DMS79 (cell line): ENCODE measurements around the gene LRP5.
"Not testable (repeated sequence)": the region's sequence is repeated elsewhere in the genome, so short reads cannot be mapped to it uniquely, and the experiment has no call there.

ENCODE experiments used
- DNase-seq: peaks from one replicate; lab custom pipeline; 2025; lab: John Stamatoyannopoulos, UW

Gene LRP5

DNA sequence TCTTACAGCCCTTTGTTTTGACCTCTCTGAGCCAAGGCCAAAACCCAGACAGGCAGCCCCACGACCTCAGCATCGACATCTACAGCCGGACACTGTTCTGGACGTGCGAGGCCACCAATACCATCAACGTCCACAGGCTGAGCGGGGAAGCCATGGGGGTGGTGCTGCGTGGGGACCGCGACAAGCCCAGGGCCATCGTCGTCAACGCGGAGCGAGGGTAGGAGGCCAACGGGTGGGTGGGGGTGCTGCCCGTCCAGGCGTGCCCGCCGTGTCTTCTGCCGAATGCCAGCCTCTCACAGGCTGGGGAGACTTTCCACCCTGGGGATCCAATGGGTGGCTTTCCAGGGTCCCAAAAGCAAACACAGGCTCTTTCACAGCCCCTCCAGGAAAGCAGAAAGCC is 111.1 kb downstream of the LRP5 start:
- no peak for DNase-seq

DNA sequence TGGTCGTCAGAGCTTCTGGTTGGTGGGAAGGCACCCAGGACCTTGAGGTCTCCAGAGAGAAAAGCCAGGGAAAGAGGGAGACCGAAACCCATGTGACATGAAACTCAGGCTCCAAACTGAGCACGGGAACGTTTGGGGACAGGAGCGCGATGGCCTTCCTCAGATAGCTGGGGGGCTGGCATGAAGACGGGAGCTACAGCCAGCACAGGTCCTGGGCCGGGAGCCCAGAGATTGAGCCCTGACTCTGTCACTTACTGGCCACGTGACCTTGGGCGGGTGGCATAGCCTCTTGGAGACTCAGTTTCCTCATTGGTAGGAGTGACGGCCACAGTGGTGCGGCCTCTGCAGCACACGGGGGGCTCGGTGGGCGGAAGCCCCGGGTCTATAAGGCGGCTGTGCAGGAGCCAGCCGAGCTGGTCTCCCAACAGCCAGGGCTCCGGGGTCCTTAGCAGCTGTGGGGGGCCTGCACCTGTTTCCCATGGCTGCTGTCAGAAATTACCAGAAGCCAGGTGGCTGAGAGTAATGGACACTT is 111.8 kb downstream of the LRP5 start:
- no peak for DNase-seq

DNA sequence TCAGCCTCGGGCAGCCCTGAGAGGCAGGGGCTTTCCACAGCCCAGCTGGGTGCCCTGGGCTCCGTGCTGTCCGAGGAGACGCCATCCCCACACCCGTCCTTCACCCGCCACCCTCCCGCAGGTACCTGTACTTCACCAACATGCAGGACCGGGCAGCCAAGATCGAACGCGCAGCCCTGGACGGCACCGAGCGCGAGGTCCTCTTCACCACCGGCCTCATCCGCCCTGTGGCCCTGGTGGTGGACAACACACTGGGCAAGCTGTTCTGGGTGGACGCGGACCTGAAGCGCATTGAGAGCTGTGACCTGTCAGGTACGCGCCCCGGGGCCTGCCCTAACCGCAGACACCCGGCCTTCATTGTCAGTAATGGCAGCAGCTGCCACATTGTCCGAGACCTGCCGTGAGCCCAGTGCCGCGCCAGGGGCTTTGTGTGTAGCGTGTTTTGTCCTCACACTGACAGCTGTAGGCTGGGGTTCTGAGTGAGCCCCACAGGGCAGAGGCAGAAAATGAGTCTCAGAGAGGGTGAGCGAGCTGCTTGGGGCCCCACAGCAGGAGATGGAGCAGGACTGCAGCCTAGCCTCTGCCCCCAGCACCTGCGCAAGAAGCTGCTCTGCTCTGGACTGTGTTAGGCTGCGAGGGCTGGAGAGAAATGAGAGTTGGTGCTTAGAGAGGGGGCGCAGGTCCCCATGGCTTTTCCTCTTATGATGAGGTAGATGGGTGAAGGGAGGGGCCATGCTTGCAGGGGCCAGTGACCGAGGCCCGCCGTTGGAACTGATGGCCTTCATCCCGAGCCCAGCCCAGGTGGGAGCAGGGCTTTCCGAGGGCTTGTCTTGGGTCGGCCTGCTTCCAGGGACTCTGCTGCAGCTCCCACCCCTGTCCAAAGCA is 112.8 kb downstream of the LRP5 start:
- no peak for DNase-seq

DNA sequence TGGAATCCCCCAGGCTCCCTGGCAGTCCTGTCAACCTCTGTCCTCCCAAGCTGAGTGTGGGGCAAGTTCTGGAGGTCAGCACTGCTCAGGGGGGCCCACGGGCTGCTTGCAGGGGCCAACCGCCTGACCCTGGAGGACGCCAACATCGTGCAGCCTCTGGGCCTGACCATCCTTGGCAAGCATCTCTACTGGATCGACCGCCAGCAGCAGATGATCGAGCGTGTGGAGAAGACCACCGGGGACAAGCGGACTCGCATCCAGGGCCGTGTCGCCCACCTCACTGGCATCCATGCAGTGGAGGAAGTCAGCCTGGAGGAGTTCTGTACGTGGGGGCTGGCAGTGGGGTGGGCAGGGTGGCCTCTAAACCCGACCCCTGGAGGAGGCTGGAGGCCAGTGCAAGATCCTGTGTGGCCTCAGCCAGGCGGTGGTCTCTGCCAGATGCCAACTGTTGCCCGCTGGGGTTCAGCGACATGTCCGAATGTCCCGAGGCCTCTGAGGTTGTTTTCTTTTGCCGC is 113.5 kb downstream of the LRP5 start:
- no peak for DNase-seq

DNA sequence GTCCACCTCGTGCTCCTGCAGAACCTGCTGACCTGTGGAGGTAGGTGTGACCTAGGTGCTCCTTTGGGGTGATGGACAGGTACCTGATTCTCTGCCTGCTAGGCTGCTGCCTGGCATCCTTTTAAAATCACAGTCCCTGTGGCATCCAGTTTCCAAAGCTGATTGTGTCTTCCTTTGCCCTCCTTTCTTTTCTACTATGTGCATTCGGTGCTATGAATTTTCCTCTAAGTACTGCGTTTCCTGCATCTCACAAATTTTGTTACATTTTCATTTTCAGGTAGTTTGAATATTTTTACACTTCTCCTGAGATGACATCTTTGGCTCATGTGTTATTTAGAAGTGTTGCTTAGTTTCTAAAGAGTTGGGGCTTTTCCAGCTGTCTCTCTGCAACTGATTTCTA is 117.3 kb downstream of the LRP5 start:
- no peak for DNase-seq

DNA sequence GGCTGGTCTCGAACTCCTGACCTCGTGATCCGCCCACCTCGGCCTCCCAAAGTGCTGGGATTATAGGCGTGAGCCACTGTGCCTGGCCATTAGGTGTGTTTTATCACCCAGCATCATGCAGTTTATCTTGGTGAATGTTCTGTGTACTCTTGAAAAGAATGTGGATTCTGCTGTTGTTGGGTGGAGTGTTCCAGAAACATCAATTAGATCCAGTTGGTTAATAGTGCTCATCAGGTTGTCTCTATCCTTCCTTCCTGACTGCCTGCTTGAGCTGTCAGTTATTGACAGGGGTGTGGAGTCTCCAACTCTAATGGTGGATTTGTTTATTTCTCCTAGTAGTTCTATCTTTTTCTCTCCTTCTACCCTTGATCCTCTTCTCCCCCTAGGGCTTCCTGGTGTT is 118.0 kb downstream of the LRP5 start:
- DNase-seq = no peak

DNA sequence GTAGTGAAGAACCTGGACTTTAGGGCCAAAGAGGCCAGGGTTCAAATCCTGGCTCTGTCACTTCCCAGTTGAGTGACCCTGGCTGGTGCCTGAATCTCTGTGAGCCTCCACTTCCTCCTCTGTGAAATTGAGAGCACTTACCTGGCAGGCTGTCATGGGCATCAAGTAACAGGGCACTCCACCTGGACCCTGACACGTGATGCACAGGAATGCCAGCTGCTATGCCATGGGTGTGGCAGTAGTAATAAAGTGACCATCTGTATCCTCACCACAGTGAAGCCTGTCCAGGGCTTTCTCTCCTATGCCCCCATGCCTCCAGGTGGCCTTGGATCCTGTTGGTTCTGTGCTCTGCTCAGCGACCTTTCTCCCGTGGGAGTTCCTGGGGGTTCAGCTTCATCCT is 118.4 kb downstream of the LRP5 start:
- DNase-seq = no peak

DNA sequence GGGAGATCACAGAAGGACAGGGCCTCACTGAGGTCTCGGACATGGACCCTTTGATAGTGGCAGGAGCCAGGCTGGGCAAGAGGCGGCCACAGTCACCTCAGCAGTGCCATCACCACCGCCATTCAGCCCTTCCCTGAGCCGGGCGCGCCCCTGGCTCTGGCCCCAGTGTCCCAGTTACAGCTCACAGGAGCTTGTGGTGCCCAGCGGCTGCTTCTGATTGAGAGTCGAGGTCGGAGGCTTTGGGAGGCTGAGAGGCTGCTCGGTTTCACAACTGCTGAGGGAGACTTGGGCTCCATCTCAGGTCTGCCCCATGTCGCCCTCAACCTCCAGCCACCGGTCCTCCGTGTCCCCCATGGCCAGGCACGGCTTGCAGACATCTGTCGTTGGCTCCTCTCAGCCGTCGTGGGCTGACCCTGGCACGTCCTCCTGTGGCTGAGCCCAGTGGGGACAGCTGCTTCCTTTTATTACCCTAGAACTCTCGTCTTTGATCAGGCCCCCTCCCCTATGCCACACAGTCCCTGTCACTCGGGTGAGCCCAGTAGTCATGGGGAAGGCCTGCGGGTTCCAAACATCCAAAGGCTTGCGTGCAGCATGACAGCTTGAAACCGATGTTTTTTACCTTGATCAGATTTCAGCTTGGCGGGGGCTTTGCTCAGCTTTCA is 119.7 kb downstream of the LRP5 start:
- DNase-seq = no peak

DNA sequence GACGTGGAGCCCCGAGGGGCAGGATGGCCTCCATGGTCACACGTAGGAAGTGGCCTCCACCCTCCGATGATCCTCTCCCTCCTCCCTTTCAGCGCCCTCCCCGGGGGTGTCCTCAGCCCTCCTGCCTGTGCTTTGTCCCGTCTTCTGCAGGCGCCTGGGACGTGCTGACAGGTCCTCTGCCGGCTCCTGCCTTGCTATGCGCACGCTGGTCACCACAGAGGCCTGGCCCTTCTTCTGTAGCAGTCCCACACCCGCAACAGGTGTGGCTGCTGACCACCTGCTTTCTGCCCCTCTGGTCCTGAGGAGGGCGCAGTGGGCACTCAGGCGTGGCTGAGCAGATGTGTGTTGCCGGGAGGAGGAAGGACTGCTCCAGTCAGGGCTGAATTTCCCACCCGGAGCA is 120.5 kb downstream of the LRP5 start:
- no peak for DNase-seq

DNA sequence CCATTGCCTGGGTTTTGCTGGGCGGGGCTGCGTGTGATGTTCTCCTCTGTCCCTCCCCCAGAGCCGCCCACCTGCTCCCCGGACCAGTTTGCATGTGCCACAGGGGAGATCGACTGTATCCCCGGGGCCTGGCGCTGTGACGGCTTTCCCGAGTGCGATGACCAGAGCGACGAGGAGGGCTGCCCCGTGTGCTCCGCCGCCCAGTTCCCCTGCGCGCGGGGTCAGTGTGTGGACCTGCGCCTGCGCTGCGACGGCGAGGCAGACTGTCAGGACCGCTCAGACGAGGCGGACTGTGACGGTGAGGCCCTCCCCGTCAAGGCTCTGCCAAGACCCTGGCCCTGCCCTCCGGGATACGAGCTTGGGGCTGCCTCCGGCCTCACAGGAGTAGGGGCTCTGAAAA is 121.2 kb downstream of the LRP5 start:
- DNase-seq = no peak

DNA sequence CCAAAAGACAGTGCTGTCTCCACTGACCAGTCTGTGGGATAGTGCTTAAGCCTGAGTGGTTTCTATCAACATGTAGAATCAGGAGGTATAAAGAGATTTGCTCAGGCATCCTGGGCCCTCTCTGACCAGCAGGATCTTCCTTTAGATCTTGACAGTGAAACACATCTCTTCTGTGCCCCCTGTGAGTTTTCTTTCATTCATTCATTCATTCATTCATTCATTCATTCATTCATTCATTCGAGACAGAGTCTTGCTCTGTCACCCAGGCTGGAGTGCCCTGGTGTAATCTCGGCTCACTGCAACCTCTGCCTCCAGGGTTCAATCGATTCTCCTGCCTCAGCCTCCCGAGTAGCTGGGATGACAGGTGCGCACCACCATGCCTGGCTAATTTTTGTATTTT is 121.8 kb downstream of the LRP5 start:
- DNase-seq = not testable (repeated sequence)

DNA sequence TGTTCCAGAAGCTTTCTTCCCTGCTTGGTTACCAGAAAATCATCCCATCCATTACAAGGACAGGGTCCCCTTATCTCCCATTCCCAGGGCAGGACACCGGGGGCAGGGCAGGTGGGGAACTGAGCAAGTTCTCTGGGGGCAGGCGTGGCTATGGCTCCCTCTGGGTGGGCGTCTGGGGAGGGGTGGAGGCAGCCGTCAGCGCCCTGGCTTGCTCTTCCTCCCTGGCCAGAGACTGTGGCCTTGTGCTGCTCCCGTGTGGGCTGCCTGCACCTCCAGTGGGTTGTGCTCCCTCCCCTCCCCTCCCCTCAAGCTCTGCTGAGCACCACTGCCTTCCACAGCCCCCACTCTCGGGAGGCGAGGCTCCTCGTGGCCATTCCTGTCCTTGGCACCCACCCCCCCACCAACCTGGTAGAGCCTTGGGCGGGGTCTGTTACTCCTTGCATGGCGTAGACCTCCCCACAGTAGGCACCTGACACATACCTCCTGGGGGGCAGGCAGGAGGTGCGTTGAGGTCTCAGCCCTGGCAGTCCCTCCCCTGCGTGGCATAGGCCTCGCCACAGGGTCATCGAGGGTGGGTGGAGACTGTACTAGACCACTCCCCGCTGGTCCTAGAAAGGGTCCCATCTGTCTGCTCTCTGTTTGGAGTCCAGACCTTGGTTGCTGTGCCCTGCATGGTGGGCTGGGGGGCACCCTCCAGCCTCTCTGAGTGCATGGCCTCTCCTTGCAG is 123.9 kb downstream of the LRP5 start:
- DNase-seq = no peak

DNA sequence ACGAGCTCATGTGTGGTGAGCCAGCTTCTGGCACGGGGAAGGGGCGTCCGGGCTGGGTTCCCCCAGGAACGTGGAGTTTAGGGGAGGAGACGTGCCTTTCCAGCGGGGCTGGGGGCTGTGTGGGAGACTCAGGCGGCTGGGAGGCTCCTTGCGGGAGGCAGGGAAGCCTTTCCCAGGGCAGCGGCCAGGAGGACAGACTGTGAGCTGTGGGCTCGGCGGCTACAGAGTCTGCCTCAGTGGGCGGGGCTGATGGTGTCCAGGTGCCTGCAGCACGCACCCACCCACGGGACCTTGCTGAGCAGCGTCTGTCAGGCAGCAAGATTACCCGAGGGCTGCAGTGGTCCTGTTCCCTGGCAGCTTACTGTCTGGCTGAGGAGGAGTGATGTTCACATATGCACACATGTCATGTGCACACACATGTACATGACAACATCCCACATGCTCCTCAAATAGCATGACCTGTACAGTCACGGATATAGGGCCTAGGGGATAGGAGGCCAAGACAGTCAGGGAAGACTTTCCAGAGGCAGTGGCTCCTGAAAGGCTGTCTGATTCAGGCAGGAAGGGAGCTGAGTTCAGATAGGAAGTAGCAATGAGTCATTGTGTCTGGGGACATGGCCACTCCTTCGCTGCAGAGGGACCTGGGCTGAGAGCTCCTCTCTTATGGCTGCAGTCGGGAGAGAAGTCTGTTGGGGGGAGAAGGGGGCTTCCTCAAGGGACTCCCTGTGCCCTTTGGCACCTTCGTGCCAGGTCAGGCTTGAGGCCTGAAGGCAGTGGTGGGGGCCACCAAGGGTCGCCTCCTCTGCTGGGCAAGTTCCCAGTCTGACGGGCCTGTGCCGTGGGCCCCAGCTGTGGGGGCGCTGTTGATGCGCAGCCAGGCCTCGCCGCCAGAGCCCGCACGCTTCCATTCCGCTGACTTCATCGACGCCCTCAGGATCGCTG is 124.9 kb downstream of the LRP5 start:
- no peak for DNase-seq

DNA sequence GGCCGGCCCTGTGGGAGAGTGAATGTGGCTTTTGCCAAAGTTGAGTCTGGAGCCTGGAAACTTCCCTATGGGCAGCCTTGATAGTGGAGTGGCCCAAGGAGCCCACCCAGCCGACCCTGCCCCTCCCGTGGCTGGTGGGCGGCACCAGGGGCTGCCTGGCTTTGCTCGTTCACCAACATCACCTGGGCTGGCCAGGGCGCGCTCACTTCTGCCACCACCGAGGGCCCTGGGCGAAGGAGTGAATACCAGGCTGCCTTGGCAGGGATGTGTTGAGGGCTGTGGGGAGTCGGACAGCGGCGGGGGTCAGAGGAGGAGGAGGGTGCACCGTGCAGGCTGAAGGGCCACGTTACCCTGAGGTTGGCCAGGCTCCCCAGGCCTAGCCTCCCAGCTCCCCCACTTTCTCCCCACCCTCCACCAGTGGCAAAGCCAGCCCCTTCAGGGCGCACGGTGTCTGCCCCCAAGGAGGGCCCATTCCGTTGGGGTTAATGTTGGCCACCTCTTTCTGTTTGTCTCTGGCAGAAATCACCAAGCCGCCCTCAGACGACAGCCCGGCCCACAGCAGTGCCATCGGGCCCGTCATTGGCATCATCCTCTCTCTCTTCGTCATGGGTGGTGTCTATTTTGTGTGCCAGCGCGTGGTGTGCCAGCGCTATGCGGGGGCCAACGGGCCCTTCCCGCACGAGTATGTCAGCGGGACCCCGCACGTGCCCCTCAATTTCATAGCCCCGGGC is 125.7 kb downstream of the LRP5 start:
- DNase-seq = no peak

DNA sequence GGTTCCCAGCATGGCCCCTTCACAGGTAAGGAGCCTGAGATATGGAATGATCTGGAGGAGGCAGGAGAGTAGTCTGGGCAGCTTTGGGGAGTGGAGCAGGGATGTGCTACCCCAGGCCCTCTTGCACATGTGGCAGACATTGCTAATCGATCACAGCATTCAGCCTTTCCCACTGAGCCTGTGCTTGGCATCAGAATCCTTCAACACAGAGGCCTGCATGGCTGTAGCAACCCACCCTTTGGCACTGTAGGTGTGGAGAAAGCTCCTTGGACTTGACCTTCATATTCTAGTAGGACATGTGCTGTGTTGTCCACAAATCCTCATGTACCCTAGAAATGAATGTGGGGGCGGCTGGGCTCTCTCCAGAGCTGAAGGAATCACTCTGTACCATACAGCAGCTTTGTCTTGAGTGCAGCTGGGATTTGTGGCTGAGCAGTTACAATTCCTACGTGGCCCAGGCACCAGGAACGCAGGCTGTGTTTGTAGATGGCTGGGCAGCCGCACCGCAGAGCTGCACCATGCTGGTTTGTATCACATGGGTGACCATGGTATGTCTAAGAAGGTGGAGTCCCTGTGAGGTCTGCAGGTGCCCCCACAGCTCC is 126.4 kb downstream of the LRP5 start:
- DNase-seq = no peak

DNA sequence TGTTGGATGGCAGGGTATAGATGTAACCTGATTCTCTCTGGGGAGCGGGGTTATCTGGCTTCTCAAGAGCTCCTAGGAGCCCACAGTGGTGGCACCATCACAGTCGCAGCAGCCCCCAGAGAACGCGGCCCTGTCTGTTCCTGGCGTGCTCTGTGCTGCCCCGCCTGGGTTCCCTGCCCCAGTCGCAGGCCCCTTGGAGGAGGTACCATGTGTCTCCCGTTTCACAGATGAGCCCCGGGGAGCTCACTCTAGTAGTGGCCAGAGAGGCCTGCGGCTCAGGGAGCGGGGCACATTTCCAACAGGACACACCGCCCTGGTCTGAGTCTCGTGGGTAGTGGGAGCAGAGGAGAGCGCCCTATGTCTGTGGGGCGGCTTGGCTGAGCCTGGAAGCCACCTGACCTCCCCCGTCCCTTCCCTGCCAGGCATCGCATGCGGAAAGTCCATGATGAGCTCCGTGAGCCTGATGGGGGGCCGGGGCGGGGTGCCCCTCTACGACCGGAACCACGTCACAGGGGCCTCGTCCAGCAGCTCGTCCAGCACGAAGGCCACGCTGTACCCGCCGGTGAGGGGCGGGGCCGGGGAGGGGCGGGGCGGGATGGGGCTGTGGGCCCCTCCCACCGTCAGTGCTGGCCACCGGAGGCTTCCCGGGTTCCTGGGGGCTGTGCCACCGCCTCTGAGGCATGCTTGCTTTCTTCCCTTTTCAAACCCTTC is 127.1 kb downstream of the LRP5 start:
- DNase-seq = no peak

DNA sequence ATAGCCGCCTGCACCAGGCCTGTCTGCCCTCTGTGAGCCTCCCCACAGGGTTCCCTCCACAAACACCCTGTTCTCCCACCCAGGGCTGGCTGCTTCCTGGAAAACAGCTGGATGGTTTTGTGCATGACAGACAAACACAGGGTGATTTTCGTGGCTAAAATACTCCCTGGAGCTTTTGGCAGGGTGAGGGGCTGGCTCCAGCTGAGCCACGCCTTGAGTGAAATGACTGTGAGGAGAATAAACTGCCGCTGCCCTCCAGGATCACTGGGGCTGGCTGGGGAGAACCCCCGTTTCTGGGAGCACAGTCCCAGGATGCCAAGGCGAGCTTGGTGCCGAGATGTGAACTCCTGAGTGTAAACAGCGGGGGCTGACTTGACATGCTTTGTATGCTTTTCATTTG is 127.8 kb downstream of the LRP5 start:
- no peak for DNase-seq

DNA sequence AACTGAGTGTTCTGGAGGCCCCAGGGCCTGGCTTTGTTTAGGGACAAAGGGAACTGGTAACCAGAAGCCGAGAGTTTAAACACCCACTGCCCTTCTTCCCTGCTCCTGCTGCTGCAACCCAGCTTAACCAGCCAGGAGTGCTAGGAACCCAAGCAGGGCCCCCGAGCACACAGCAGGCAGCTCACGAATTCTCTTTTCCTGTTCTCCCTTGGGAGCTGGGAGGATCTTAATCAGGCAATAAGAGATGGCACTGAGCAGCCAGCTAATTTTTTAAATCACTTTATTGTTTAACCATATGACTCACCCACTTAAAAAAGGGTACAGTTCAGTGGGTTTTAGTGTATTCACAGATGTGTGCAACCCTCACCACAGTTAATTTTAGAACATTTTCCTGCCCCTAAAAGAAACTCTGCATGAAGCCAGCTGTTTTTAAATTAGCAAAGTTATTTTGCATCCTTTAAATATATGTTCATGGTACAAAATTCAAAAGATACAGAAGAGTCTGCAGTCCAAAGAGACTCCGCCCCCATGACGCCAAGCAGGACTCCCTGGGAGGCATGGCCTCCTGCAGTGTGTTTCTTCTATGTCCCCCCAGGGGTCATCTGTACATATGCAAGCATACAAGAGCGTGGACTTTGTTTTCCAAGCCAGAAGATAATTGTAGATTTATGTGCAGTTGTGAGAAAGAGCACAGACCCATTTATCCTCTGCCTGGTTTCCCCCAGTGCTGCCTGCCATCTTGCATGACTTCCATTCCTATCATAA is 129.3 kb downstream of the LRP5 start:
- DNase-seq = peak; percentile 12

DNA sequence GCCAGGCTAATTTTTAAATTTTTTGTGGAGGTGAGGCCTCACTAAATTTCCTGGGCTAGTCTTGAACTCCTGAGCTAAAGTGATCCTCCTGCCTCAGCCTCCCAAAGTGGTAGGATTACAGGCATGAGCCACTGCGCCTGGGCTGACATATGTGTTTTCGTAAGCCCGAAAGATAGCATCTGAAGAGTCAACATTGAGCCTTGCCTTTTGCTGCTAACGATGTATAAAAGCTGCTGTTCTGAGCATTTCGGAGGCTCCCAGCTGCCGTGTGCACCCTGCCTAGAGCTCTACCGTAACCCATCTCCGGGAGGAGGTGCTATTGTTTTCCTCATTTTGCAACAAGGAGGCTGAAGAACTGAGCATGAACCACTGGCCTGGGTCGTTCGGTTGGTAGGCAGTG is 130.0 kb downstream of the LRP5 start:
- no peak for DNase-seq
